Upper lobe of left lung (tissue), 6 donors: ENCODE measurements around the gene GCM1. TPM values are rescaled to one million over a fixed set of nuclear protein-coding genes. Genes with fewer than 3 reads are reported as not detected.

Experiments used
- ATAC-seq, 2 donors: fragments of 200-7000 bp; cut with Tn5 transposase; one replicate each; pipeline ENCODE4 v1.9.1; 2022; ENCODE audit warnings: mild to moderate bottlenecking in 2 of 2, moderate library complexity in 2 of 2; ENCODE audit not compliant: low FRiP score in 2 of 2
- DNase-seq, 2 donors: peaks; one replicate each; pipeline ENCODE4 v3.0.0-alpha.2; 2019 to 2020
- H3K27ac ChIP-seq, 4 donors: fragments of 200-600 bp; sonication (generic); one replicate each; pipeline ENCODE4 v1.5.1; 2016 to 2019
- H3K27me3 ChIP-seq, 4 donors: fragments of 200-600 bp; sonication (generic); one replicate each; pipeline ENCODE4 v1.5.1; 2017 to 2019
- H3K36me3 ChIP-seq, 4 donors: fragments of 200-600 bp; sonication (generic); one replicate each; pipeline ENCODE4 v1.5.1; 2016 to 2019
- H3K4me1 ChIP-seq, 4 donors: fragments of 200-600 bp; sonication (generic); one replicate each; pipeline ENCODE4 v1.5.1; 2018 to 2019
- H3K4me3 ChIP-seq, 4 donors: fragments of 200-600 bp; sonication (generic); one replicate each; pipeline ENCODE4 v1.5.1; 2017 to 2019; ENCODE audit warnings: mild to moderate bottlenecking in 2 of 4, moderate library complexity in 1 of 4
- H3K9me3 ChIP-seq, 4 donors: fragments of 200-600 bp; sonication (generic); one replicate each; pipeline ENCODE4 v1.5.1; 2018 to 2019
- EP300 ChIP-seq, 4 donors: sonication (generic); formaldehyde crosslinking; IDR thresholded peaks; one replicate each; pipeline ENCODE4 v1.5.1; 2017; ENCODE audit warnings: antibody characterized with exemption in 4 of 4, control low read depth in 2 of 4
- POLR2A ChIP-seq, 4 donors: fragments of 450-650 bp; IDR thresholded peaks; one replicate each; pipeline ENCODE4 v1.5.1; 2016 to 2017; ENCODE audit warnings: antibody characterized with exemption in 4 of 4, mild to moderate bottlenecking in 2 of 4
- POLR2AphosphoS5 ChIP-seq, 2 donors: sonication (generic); formaldehyde crosslinking; IDR thresholded peaks; one replicate each; pipeline ENCODE4 v1.5.1; 2017; ENCODE audit warnings: antibody characterized with exemption in 2 of 2
- WGBS, 2 donors: methylation state at CpG; one replicate each; pipeline ENCODE4 v1.1.5; 2017 to 2018; 5-methylcytosine and 5-hydroxymethylcytosine counted together
- total RNA-seq, 6 donors: library from RNA; depleted of rRNA in 4 of 6; stranded (reverse); fragments of >200 nt in 4 of 6; gene quantifications; one replicate each; pipeline versions ENCODE4 v1.1.0 to v1.2.1, GENCODE V29; 2016 to 2021
- TF ChIP-seq, protein P1 (sequence below), 6 experiments: fragments of 450-650 bp in 4 of 6; fragments of 200-600 bp in 2 of 6; sonication (generic) in 2 of 6; IDR thresholded peaks; one replicate each; pipeline ENCODE4 v1.5.1; 2016 to 2019; ENCODE audit warnings: antibody characterized with exemption in 6 of 6
- donor health status: DM: no; HTN: no; CAD: no; lungs with moderate emphysema.
- donor health status: DM: no; HTN: yes; CAD: no; lungs with severe emphysema.

The GCM1 gene
- total RNA-seq, 6 donors from 2014 or later, result 0.20 to 0.22 TPM; not detected in 4

DNA sequence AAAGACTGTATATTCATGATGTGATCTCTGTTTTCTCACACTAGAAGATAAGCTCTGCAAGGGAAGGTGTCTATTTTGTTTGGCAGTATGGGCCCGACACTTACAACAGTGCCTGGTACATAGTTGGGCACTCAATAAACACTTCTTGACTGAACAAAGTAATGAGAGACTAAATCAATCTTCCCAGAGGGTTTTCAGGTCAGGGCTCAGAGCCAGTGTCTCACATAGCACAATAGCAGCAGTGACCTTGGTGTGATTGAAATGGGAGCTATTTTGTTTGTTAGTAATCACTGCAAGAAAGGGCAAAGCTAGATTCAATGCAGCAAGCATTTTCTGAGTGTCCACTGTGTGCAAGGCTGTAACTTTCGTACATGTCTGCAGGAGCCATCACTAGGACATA, 26.4 kb upstream of the GCM1 start:
- 63 to 67% methylated on average over 2 of the region's 2 CpGs for WGBS, 2 donors
- ATAC-seq (no peak), DNase-seq (no peak)
- TF ChIP-seq, protein P1, sequence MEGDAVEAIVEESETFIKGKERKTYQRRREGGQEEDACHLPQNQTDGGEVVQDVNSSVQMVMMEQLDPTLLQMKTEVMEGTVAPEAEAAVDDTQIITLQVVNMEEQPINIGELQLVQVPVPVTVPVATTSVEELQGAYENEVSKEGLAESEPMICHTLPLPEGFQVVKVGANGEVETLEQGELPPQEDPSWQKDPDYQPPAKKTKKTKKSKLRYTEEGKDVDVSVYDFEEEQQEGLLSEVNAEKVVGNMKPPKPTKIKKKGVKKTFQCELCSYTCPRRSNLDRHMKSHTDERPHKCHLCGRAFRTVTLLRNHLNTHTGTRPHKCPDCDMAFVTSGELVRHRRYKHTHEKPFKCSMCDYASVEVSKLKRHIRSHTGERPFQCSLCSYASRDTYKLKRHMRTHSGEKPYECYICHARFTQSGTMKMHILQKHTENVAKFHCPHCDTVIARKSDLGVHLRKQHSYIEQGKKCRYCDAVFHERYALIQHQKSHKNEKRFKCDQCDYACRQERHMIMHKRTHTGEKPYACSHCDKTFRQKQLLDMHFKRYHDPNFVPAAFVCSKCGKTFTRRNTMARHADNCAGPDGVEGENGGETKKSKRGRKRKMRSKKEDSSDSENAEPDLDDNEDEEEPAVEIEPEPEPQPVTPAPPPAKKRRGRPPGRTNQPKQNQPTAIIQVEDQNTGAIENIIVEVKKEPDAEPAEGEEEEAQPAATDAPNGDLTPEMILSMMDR (IDR thresholded peaks at IDR 0.05), result no peak
- TF ChIP-seq EP300 (IDR thresholded peaks at IDR 0.05) (no peak), POLR2A (IDR thresholded peaks at IDR 0.05) (no peak), POLR2AphosphoS5 (IDR thresholded peaks at IDR 0.05) (no peak)
- H3K36me3 ChIP-seq, result no peaks in the 10 kb centered on the region
- H3K27me3 ChIP-seq, result no peaks in the 10 kb centered on the region
- peaks cover 0 to 1% (median 0%) of the 10 kb centered on the region in 4 donors for H3K4me1 ChIP-seq
- no peaks in the 10 kb centered on the region for H3K9me3 ChIP-seq
- no peak overlapping the region for H3K27ac ChIP-seq
- no peak overlapping the region for H3K4me3 ChIP-seq

DNA sequence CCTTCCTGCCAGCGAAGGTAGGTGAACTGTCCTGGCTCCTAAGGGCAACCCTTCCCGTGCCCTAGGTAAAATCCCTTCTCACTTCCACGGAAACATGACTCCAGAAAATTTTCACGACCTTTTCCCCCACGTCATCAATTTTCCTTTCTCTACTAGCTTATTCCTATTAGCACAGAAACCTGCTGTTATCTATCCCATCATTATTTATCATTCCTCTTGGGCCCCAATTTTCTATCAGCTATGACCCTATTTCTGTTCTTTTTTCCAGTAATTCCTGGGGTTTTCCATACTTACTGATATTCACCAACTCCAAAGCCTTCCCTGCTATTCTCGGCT, 23.8 kb upstream of the GCM1 start:
- H3K36me3 ChIP-seq, result no peaks in the 10 kb centered on the region
- ATAC-seq (no peak), DNase-seq (no peak)
- H3K27me3 ChIP-seq, result no peaks in the 10 kb centered on the region
- 75 to 83% methylated on average over 6 of the region's 6 CpGs for WGBS, 2 donors
- no peaks in the 10 kb centered on the region for H3K9me3 ChIP-seq
- TF ChIP-seq POLR2A (IDR thresholded peaks at IDR 0.05) (no peak), POLR2AphosphoS5 (IDR thresholded peaks at IDR 0.05) (no peak), EP300 (IDR thresholded peaks at IDR 0.05) (no peak)
- TF ChIP-seq, protein P1 (IDR thresholded peaks at IDR 0.05), result no peak
- no peak overlapping the region for H3K4me3 ChIP-seq
- no peaks in the 10 kb centered on the region for H3K4me1 ChIP-seq
- H3K27ac ChIP-seq, result no peak overlapping the region

DNA sequence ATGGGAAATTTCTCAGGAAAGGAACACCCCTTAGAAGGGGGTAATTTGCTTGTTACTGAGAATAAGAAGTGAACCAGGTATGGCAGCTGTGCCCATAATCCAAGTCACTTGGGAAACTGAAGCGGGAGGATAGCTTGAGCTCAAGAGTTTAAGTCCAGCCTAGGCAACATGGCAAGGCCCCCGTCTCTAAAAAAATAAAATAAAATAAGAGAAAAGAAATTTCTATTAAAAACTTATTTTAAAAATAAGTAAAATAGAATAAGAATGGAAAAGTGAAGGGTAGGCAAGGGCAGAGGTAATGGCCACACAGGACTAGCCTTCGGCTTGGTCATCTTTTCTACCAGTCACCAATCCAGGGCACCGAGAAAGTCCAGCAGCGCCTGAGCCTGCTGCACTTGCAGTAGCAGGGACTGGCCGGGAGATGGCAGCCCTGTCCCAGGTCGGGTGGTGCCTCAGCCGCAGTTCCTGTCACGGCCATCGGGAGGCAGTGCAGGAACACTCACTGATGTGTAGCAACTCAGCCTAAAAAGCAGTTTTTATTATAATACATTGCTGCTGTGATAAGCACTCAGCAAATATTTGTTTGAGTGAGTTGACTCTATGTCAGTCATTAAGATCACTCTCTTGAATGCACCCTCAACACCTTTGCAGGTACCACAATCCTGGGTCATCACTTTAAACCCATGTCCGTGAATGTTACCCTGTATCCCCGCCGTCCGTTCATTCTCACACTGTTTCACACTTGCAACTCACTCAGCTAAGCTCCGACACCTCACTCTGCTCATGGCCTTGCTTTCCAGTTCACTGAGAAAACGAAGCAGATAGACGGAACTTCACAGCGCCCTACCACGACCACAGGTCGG, 23.2 kb upstream of the GCM1 start:
- Histone ChIP-seq H3K4me3 (no peak overlapping the region), H3K27me3 (no peaks in the 10 kb centered on the region), H3K9me3 (no peaks in the 10 kb centered on the region), H3K36me3 (no peaks in the 10 kb centered on the region), H3K27ac (no peak overlapping the region), H3K4me1 (no peaks in the 10 kb centered on the region)
- 53% methylated on average over 20 of the region's 20 CpGs for WGBS, 2 donors
- DNase-seq (peak; percentile 93 to 96), ATAC-seq (peak; percentile 99 to 100)
- no peak for TF ChIP-seq EP300 (IDR thresholded peaks at IDR 0.05)
- TF ChIP-seq, protein P1 (IDR thresholded peaks at IDR 0.05), result peak; percentile 100

DNA sequence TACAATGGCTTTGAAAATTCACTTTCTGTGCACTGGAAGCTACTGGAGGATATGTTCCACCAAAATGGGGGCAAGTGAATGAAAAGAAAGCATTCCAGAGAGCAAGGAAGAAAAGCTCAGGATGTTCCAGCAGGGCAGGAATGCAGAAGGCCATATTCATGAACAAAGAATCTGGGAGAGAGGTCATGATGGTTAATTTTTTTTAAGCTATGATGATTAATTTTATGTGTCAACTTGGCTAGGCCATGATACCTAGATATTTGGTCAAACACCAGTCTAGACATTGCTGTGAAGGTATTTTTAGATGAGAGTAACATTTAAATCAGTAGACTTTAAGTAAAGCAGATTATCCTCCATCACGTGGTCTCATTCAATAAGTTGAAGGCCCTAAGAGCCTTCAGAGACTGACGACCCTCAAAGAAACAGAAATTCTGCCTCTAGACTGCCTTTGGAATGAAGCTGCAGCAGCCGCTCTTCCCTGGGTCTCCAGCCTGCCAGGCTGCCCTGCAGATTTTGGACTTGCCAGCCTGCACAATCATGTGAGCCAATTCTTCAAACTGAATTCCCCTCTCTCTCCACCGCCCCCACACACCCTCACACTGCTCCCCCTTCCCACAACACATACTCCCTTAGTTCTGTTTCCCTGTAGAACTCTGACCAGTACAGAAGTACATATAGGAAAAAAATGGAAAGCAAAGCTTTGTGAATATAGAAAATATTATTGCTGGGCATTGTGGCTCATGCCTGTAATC, 20.1 kb upstream of the GCM1 start:
- Histone ChIP-seq H3K4me1 (no peaks in the 10 kb centered on the region), H3K4me3 (no peak overlapping the region), H3K27ac (no peak overlapping the region), H3K9me3 (no peaks in the 10 kb centered on the region), H3K36me3 (no peaks in the 10 kb centered on the region), H3K27me3 (no peaks in the 10 kb centered on the region)
- WGBS, 2 donors, result 89% methylated on average over 4 of the region's 4 CpGs
- ATAC-seq (no peak), DNase-seq (no peak)
- TF ChIP-seq, protein P1 (IDR thresholded peaks at IDR 0.05), result no peak
- TF ChIP-seq POLR2A (IDR thresholded peaks at IDR 0.05) (no peak), EP300 (IDR thresholded peaks at IDR 0.05) (no peak), POLR2AphosphoS5 (IDR thresholded peaks at IDR 0.05) (no peak)
